Hematopoietic multipotent progenitor cell (in vitro differentiated cells): ENCODE measurements around the gene COG5. TPM values are rescaled to one million over a fixed set of nuclear protein-coding genes. Genes with fewer than 3 reads are reported as not detected.

ENCODE experiments used
- DNase-seq, 3 donors: peaks; one replicate each; pipeline ENCODE4 v3.0.0-alpha.2; 2011 to 2015; ENCODE audit warnings: low read depth in 2 of 3, low spot score in 2 of 3
- total RNA-seq: library from RNA; depleted of rRNA; stranded (reverse); fragments of >200 nt; gene quantifications from one replicate; pipeline ENCODE4 v1.2.3, GENCODE V29; 2012

Gene COG5
- total RNA-seq, 1 donor, result 15.1 TPM

DNA sequence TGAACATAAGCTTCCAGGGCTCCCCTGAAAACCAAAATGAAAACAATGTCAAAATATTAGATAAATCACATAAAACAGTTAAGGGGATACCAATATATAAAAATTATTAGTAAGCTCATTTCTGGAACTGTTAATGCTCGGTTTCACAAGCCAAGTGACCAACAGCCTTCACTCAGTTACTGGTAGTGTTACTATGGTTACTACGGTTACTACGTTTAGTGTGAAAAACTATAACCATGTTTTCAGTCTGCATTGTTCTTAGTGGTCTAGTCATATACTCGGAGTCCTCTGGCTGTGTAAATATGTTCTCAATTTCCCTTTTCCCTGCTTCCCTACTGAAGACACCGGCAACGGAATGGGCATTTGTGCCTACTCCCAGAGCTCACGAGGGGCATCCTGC lies 360.1 kb downstream of the COG5 start:
- no peak for DNase-seq

GRCh38 chr7:107201795-107202450 lies 361.8 kb downstream of the COG5 start:
- peak in 2 of 3 donors; percentile 24 to 67 for DNase-seq

DNA sequence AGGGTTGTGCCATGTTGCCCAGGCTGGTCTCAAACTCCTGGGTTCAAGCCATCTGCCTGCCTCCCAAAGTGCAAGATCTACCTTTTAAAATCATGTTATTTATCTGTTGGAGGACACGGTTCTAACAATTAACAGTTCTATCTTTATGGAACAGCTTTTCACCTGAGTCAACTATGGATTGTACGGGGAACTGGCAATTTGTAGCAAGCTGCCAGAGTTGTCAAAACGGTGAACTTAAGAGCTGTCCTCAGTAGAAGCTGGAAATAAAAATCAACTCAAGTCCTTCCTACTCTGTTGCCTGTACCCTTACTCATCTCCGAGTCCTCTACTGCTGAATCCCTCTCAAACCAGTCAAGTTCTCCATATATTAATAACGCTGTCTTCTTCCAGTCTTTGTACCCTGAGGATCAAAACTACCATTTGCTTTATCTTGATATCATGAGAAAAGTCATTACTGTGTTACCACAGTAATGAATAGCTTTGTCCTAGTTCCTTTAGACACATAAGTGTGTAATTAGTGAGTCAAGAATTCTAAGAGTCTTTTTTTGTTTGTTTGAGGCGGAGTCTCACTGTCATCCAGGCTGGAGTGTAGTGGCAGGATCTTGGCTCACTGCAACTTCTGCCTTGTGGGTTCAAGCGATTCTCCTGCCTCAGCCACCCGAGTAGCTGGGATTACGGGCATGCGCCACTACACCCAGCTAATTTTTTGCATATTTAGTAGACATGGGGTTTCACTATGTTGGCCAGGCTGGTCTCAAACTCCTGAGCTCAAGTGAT lies 366.7 kb downstream of the COG5 start:
- no peak for DNase-seq

GRCh38 chr7:107194052-107194451 lies 369.7 kb downstream of the COG5 start:
- DNase-seq, result peak in 1 of 3 donors; percentile 13

DNA sequence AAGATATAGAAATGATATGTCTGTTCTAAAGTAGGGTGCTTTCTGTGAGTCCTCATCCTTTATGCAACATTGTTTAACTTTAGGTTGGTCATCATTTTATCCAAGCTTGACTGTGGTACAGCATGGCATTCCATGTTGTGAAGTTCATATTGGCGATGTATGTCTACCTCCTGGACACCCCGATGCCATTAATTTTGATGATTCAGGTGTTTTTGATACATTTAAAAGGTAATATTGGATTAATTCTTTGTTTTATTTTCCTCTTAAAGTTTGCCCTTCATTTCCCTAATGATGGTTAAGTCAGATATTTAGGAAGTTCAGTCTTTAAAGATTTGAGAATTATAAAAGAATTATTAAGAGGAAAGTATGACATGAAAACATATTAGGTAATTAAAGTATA lies 373.6 kb downstream of the COG5 start:
- DNase-seq, result no peak

DNA sequence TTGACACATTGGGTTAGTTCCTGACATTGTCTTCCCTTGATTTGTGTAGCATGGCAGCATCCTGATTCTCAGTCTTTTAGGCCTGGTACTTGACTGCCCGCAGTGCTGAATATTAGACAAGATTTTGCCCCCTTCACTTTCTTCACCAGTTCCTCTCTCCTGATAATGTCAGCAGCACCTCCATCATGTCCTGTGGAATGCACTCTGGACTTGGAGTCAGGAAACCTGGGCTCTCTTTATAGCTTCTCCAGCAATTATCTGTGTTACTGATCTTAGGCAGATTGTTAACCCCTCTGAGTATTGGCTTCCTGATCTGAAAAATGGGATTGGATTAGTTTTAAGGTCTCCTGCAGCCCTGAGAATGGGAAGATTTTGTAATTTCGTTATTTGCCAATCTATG lies 375.9 kb downstream of the COG5 start:
- no peak for DNase-seq

GRCh38 chr7:107186240-107186639 lies 377.5 kb downstream of the COG5 start:
- DNase-seq, result no peak

DNA sequence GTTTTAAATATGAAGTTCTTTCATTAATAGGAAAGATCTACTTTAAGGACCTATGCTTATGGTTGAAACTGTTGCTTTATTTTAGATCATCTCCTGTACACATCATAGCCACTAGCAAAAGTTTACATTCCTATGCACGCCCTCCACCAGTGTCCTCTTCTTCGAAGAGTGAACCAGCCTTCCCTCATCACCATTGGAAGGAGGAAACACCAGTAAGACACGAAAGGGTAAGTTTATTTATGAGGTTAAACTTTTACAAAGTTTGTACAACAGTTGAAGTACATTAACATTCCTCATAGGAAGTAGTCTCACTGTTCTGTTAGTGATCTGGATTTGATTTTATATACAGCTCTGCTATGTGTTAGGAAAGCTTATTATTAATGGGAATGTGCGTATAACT lies 378.0 kb downstream of the COG5 start:
- DNase-seq, result no peak

DNA sequence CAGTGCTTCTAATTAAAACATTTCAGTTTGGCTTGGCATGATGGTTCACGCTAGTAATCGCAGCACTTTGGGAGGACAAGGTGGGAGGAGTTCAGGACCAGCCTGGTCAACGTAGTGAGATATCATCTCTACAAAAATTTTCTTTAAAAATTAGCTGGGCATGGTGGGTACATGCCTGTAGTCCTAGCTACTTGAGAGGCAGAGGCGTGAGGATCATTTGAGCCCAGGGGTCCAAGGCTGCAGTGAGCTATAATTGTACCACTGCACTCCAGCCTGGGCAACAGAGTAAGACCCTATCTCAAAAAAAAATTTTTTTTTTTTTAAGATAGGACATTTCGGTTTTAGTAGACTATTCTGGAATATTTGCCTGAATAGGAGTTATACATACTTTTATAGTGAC lies 382.5 kb downstream of the COG5 start:
- DNase-seq, result no peak

GRCh38 chr7:107180378-107180777 lies 383.3 kb downstream of the COG5 start:
- peak in 2 of 3 donors; percentile 61 to 73 for DNase-seq

DNA sequence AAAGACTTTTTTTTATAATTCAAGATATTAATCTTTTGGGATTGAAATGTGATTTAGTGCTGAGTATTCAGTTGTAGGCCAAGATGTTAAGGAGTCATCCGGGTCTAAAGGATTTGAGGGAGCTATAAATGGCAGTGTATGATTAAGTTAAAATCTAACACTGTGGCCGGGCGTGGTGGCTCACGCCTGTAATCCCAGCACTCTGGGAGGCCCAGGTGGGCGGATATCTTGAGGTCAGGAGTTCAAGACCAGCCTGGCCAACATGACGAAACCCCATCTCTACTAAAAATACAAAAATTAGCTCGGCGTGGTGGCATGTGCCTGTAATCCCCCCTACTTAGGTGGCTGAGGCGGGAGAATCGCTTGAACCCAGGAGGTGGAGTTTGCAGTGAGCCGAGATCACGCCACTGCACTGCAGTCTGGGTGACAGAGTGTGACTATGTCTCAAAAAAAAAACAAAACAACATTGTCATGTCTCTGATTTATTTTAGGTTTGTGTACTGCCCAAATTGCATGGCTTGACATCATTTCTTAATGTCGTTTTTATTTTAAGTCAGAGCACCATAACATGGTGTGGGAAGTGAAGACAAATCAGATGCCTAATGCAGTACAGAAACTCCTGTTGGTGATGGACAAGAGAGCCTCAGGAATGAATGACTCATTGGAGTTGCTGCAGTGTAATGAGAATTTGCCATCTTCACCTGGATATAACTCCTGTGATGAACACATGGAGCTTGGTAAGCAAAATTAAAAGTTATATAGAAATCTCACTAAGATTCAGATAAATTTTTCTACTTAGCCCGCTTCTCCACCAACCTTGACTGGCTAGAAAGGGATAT lies 384.2 kb downstream of the COG5 start:
- DNase-seq, result no peak

- DNase-seq, result no peak
Measured at GRCh38 chr7:107173691-107174406, 389.9 kb downstream of the COG5 start.

DNA sequence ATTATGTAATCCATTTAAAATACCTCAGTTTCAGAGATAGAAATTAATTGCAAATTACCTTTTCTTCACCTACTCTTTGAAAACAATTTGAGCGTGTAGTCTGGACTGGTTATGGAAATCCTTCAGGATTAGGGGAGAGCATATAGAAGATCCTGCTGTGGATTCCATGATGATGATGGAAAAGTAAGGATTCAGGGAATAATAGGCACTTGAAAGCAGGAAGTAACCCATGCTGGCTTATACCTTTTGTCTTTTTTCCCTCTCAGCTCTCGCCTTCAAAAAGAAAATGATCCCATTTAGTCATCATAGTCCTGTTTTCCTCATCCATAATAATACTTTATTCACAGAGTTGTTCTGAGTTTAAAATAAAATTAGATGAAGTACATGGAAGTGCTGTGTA lies 390.5 kb downstream of the COG5 start:
- DNase-seq, result no peak

GRCh38 chr7:107172276-107173032 lies 391.3 kb downstream of the COG5 start:
- no peak for DNase-seq

DNA sequence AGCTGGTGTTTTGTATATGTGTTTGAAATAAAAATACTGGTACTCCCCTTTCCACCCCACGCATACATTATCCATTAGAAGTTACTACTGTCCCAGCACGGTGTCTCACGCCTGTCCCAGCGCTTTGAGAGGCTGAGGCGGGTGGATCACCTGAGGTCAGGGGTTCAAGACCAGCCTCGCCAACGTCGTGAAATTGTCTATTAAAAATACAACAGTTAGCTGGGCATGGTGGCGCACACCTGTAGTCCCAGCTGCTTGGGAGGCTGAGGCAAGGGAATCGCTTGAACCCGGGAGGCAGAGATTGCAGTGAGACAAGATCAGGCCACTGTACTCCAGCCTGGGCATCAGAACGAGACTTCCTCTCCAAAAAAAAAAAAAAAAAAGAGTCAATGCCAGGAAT lies 392.2 kb downstream of the COG5 start:
- no peak for DNase-seq

DNA sequence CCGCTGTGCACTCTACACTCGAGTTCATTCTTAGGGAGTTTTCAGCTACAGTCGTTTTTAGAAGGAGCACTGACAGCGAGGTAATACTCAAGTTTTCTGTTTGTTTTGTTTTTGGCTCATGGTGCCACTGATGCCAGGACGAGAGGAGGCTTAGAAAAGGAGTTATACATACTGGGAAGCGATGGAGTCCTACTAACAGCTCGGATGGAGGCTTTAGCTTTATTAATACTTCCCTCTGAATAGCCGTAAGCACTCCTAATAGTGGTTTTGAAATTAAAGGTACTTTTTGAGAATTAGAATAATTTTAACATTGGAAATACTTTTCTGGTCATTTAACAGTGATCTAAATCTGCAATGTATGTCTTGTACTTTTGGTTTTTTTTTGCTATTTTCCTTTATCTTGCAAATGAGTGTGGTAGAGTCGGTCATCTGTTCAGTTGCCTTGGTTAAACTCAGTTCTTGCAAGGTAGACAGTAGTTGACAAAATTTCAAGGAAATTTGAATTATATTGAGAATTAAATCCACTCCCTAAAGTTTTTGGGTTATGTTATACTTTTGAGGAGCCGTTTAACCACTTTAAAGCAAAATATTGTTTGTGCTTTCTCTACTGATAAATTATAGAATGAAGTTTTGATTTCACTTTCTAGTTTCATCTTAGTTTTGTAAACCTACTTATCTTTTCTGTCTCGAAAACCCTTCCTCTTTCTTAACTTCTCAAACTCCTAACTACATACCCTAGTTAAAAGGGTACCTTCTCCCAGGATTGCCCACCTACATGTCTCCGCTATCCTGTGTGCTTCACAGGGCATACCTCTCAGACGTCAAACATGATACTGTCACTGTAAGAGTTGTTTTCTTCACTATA lies 393.4 kb downstream of the COG5 start:
- DNase-seq, result no peak

- peak; percentile 59 to 96 (median 96) for DNase-seq
Measured at GRCh38 chr7:107169120-107170050, 394.3 kb downstream of the COG5 start.
